ENCODE data around the gene ZBED4.
"Not testable (repeated sequence)": the region's sequence is repeated elsewhere in the genome, so short reads cannot be mapped to it uniquely, and the experiment has no call there.

Gene ZBED4

DNA sequence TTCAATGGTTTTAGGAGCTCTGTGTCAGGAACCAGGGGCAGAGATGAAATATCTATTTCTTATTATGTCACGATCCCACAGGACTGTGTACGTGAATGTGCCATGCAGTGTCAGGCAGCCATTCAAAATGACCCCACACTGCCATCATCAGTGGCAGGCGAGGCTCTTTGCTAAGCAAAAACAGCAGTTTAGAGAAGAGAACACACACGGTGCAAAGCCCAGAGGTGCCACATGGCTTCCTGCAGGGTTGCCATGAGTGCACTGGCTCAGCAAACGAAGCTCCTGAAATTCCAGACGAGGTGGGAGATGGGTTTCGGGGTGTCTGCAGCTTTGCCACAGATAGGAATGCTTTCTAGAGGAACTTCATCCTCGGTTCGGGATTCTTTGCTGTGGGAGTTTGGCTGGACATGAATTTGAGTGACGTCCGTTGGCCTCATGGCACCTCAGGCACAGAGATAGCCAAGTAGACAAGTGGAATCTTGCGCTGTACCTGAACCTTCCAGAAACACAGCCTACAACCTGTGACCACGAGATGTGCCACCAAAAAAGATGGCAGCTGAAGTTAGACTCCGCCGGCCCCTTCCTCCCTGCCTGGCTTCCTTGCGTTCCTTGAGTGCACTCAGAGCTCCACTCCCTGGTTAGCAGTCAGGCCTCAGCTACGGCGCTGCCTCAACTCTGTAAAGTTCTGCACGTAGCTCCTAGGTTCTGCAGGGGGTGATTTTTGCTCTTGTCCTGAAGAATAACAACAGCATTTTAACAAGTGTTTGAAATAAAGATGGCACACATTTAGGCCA, 7.8 kb upstream of the ZBED4 start:
- H3K9me3 ChIP-seq (ENCODE audit: control insufficient read depth in 2 of 2, low read length in 2 of 2): no peaks in the 10 kb centered on the region
- peaks cover 2 to 3% of the 10 kb centered on the region in 2 donors for H3K4me1 ChIP-seq (ENCODE audit: control insufficient read depth in 2 of 2, insufficient read depth in 2 of 2, low read length in 2 of 2)
- peaks cover 10 to 20% of the 10 kb centered on the region in 2 donors for H3K27me3 ChIP-seq (ENCODE audit: control insufficient read depth in 2 of 2, insufficient read depth in 2 of 2, low read length in 2 of 2)

DNA sequence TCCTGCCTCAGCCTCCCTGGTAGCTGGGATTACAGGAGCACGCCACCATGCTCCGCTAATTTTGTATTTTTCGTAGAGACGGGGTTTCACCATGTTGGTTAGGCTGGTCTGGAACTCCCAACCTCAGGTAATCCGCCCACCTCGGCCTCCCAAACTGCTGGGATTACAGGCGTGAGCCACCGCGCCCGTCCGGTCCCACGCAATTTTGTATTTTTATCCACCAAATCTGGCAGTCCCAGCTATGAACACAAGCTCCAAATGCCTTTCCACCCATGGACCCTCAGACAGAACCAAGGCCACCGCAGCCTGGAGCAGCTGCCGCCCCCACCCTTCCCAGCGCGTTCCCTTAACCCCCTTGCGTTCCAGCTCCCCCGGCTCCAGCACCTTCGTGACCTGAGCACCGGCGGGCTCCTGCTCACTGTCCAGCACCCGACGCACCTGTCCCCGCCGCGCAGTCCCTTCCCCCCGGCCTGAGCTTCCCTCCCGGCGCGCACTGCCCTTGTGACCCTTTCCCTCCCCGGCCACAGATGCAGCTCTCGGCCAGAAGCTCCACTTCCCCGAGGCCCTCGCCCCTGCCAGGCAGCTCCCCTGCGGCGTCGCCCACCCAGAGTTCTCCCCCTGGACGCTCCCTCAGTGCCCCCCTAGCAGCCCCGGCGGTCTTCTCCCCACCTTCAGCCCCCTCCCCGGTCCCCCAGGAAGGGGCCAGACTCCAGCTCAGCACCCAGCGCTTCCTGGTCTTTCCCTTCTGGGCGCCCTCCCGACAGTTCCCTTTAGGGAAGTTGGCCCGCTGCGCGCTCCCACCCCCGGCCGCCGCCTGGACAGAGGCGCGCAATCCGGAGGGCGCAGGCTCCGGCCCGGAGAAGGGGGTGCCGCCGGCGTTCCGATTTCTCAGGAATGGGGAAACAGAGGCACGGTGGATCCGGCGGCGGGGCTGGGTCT, 5.6 kb upstream of the ZBED4 start:
- Histone ChIP-seq H3K36me3 (ENCODE audit: control insufficient read depth in 2 of 2, insufficient read depth in 2 of 2, low read length in 2 of 2) (no peaks in the 10 kb centered on the region), H3K4me3 (ENCODE audit: low read length in 2 of 2) (peak overlapping the region; percentile 26 to 38), H3K4me1 (ENCODE audit: control insufficient read depth in 2 of 2, insufficient read depth in 2 of 2, low read length in 2 of 2) (peaks cover 3 to 6% of the 10 kb centered on the region in 2 donors), H3K27me3 (ENCODE audit: control insufficient read depth in 2 of 2, insufficient read depth in 2 of 2, low read length in 2 of 2) (peaks cover 10 to 20% of the 10 kb centered on the region in 2 donors), H3K9me3 (ENCODE audit: control insufficient read depth in 2 of 2, low read length in 2 of 2) (no peaks in the 10 kb centered on the region), H3K27ac (ENCODE audit: low read depth in 2 of 2, low read length in 2 of 2) (no peak overlapping the region), H3K9ac (ENCODE audit: low read depth in 1 of 2, low read length in 2 of 2) (no peak overlapping the region)

More for the DNA sequence above, 7.8 kb upstream of the ZBED4 start:
- Histone ChIP-seq H3K36me3 (ENCODE audit: control insufficient read depth in 2 of 2, insufficient read depth in 2 of 2, low read length in 2 of 2) (no peaks in the 10 kb centered on the region), H3K27ac (ENCODE audit: low read depth in 2 of 2, low read length in 2 of 2) (no peak overlapping the region), H3K9ac (ENCODE audit: low read depth in 1 of 2, low read length in 2 of 2) (no peak overlapping the region), H3K4me3 (ENCODE audit: low read length in 2 of 2) (no peak overlapping the region)

DNA sequence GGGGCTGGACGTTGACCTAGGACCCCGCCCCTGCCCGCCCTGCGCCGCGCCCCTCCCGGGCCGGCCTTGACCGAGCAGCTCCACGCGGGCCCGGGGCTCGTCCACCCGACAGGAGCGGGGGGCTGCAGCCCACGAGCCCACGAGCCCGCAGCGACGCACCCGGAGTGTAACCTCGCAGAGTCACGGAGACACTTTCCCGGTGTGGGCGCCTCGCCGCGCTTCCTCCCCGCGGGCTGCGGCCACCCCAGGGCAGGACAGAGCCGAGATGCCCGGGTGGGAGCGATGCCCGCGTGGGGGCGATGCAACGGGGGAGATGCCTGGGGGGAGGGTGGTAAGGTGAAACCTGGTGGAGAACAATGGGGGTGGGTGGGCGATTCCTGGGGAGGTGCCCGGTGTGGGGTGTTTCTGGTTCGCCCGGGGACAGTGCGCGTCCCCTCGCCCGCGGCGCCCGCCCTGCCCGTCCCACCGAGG, 4.9 kb upstream of the ZBED4 start:
- peak overlapping the region; percentile 26 to 38 for H3K4me3 ChIP-seq (ENCODE audit: low read length in 2 of 2)
- H3K36me3 ChIP-seq (ENCODE audit: control insufficient read depth in 2 of 2, insufficient read depth in 2 of 2, low read length in 2 of 2): no peaks in the 10 kb centered on the region
- H3K9ac ChIP-seq (ENCODE audit: low read depth in 1 of 2, low read length in 2 of 2): no peak overlapping the region
- H3K4me1 ChIP-seq (ENCODE audit: control insufficient read depth in 2 of 2, insufficient read depth in 2 of 2, low read length in 2 of 2): peaks cover 3 to 6% of the 10 kb centered on the region in 2 donors
- H3K9me3 ChIP-seq (ENCODE audit: control insufficient read depth in 2 of 2, low read length in 2 of 2): no peaks in the 10 kb centered on the region
- H3K27ac ChIP-seq (ENCODE audit: low read depth in 2 of 2, low read length in 2 of 2): no peak overlapping the region
- H3K27me3 ChIP-seq (ENCODE audit: control insufficient read depth in 2 of 2, insufficient read depth in 2 of 2, low read length in 2 of 2): peaks cover 10 to 20% of the 10 kb centered on the region in 2 donors

DNA sequence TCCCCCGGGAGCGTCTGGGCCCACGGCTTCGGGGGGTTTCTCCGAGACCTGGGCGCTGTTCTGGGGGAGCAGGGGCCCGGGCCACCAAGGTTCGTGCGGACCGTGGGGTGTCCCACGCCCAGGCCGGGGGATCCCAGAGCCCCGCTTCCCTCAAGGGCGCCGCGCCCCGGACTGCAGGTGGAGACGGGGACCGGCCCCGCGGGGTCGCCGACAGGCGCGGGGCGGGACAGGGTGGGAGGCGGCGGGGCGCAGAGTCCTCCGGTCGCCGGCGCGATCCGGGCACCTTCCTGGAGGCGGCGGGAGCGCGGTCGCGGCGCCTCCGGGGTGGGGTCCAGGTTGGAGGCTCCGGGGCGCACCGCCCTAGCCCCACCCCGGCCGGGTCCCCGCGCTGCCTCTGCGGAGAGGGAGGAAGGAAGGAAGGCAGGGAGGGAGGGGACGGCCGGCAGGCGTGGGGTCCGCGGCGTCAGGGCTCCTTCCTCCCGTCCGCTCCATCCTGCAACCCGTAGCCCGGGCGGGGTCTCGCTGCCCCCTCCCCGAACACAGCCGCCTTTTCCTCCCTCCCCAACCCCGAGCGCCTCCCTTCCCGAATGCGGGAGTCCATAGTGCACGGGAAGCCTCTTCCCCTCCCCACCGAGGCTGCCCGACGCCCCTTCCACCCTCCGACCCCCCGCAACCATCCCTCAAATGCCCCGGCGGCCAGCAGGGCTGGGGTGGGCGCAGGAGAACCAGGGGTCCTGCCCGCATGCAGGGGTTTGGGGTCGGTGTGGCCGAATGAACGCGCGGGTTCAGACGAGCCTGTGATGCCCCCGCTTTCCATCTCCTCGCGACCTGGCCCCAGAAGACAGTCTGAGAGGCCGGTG, 4.3 kb upstream of the ZBED4 start:
- H3K4me3 ChIP-seq (ENCODE audit: low read length in 2 of 2): peak overlapping the region; percentile 20 to 30
- no peaks in the 10 kb centered on the region for H3K9me3 ChIP-seq (ENCODE audit: control insufficient read depth in 2 of 2, low read length in 2 of 2)
- no peak overlapping the region for H3K9ac ChIP-seq (ENCODE audit: low read depth in 1 of 2, low read length in 2 of 2)
- H3K4me1 ChIP-seq (ENCODE audit: control insufficient read depth in 2 of 2, insufficient read depth in 2 of 2, low read length in 2 of 2): peaks cover 4 to 6% of the 10 kb centered on the region in 2 donors
- no peaks in the 10 kb centered on the region for H3K36me3 ChIP-seq (ENCODE audit: control insufficient read depth in 2 of 2, insufficient read depth in 2 of 2, low read length in 2 of 2)
- peaks cover 10 to 20% of the 10 kb centered on the region in 2 donors for H3K27me3 ChIP-seq (ENCODE audit: control insufficient read depth in 2 of 2, insufficient read depth in 2 of 2, low read length in 2 of 2)
- H3K27ac ChIP-seq (ENCODE audit: low read depth in 2 of 2, low read length in 2 of 2): no peak overlapping the region

DNA sequence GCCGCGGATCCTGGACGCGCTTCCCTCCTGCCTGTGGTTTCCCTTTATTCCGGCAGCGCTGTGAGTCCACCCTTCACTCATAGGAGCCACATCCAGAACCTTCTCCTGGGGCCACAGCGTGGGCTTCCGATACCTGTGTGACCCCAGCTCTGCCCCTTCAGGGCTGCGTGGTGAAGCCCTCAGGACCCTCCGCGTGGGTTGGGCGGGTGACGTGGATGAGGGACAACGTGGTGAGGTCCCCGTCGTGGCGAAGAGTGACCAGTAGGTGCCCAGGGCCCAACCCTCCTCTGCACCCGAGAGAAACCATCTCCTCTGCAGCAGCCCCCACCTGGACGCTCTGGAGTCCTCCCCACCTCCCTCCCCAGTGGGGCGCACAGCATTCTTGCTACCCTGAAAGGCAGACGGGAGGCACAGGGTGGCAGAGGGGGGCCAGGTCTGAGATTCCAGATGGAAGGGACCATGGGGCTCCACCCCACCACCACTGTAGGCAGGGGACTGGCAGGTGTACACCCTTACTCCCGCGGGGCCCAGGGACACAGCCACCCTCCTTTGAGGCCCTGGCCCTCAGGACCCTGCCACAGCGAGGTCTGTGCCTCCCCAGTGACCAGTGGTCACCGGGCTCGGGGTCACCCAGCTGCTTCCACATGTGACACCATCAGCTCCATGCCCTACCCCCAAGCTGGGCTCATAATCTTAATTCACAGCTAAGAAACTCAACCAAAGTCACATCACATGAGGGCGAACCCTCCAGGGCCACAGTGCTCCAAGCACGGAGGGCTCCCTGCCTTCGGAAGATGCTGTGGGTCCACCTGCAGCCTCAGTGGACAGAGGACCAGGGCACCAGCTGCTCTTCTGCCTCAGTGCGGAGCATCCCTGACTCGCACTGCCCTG, 3.4 kb upstream of the ZBED4 start:
- Histone ChIP-seq H3K27ac (ENCODE audit: low read depth in 2 of 2, low read length in 2 of 2) (no peak overlapping the region), H3K4me1 (ENCODE audit: control insufficient read depth in 2 of 2, insufficient read depth in 2 of 2, low read length in 2 of 2) (peaks cover 9 to 14% of the 10 kb centered on the region in 2 donors), H3K36me3 (ENCODE audit: control insufficient read depth in 2 of 2, insufficient read depth in 2 of 2, low read length in 2 of 2) (no peaks in the 10 kb centered on the region), H3K9ac (ENCODE audit: low read depth in 1 of 2, low read length in 2 of 2) (no peak overlapping the region), H3K27me3 (ENCODE audit: control insufficient read depth in 2 of 2, insufficient read depth in 2 of 2, low read length in 2 of 2) (peaks cover 10 to 20% of the 10 kb centered on the region in 2 donors), H3K9me3 (ENCODE audit: control insufficient read depth in 2 of 2, low read length in 2 of 2) (no peaks in the 10 kb centered on the region), H3K4me3 (ENCODE audit: low read length in 2 of 2) (no peak overlapping the region)

DNA sequence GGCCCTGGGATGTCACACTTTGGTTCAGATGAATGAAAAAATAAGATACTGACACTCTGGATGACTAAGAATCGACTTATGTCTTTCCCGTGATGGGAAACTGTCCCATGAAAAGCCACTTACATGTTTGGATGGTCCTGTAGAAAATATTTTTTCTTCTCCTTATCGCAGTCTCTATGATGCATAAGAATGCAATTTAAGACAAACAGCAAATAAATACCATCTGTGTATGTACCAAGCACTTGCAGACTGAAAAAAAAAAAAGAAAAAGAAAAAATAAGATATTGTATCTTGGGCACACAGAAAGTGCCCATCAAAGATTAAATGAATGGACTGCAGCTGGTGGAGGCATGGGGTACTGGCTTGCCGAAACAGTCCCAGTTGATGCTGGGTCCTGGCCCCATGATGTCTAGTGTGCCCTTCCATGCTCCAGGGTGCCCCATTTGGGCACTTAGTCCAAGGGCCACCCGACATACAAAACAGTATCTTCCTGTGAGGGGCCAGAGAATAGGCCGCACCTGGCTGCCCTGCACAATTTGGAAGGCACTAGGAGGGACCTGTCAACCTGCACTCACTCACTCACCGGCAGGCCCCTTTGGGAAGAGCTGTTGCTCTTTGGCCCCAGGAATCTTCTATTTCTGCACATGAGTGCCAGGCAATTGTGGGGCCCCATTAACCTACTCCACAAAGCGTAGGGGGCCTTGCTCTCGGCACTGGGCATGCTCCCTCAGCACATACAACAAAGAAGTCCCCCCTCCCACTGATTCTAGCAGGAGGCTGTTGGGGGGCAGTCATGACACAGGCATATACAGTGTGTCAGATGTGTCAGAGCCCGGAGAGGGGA, 2.5 kb upstream of the ZBED4 start:
- Histone ChIP-seq H3K27ac (ENCODE audit: low read depth in 2 of 2, low read length in 2 of 2) (no peak overlapping the region), H3K4me3 (ENCODE audit: low read length in 2 of 2) (no peak overlapping the region), H3K9ac (ENCODE audit: low read depth in 1 of 2, low read length in 2 of 2) (no peak overlapping the region), H3K4me1 (ENCODE audit: control insufficient read depth in 2 of 2, insufficient read depth in 2 of 2, low read length in 2 of 2) (peaks cover 18 to 22% of the 10 kb centered on the region in 2 donors), H3K9me3 (ENCODE audit: control insufficient read depth in 2 of 2, low read length in 2 of 2) (no peaks in the 10 kb centered on the region), H3K27me3 (ENCODE audit: control insufficient read depth in 2 of 2, insufficient read depth in 2 of 2, low read length in 2 of 2) (peaks cover 7 to 20% of the 10 kb centered on the region in 2 donors), H3K36me3 (ENCODE audit: control insufficient read depth in 2 of 2, insufficient read depth in 2 of 2, low read length in 2 of 2) (no peaks in the 10 kb centered on the region)

DNA sequence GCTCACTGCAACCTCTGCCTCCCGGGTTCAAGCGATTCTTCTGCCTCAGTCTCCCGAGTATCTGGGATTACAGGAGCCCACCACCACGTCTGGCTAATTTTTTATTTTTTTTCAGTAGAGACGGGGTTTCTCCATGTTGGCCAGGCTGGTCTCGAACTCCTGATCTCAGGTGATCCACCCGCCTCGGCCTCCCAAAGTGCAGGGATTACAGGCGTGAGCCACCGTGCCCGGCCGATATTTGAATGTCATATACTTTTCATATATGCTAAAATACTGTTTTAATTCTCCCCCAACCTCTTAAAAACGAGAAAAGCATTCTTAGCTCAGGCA, 1.1 kb upstream of the ZBED4 start:
- H3K36me3 ChIP-seq (ENCODE audit: control insufficient read depth in 2 of 2, insufficient read depth in 2 of 2, low read length in 2 of 2); H3K9me3 ChIP-seq (ENCODE audit: control insufficient read depth in 2 of 2, low read length in 2 of 2): not testable (repeated sequence)
- Histone ChIP-seq H3K27me3 (ENCODE audit: control insufficient read depth in 2 of 2, insufficient read depth in 2 of 2, low read length in 2 of 2) (peaks cover 7 to 20% of the 10 kb centered on the region in 2 donors), H3K4me1 (ENCODE audit: control insufficient read depth in 2 of 2, insufficient read depth in 2 of 2, low read length in 2 of 2) (peaks cover 21 to 24% of the 10 kb centered on the region in 2 donors), H3K27ac (ENCODE audit: low read depth in 2 of 2, low read length in 2 of 2) (peak overlapping the region; percentile 96 to 98), H3K4me3 (ENCODE audit: low read length in 2 of 2) (peak overlapping the region; percentile 78 to 80), H3K9ac (ENCODE audit: low read depth in 1 of 2, low read length in 2 of 2) (peak overlapping the region; percentile 92 to 94)

DNA sequence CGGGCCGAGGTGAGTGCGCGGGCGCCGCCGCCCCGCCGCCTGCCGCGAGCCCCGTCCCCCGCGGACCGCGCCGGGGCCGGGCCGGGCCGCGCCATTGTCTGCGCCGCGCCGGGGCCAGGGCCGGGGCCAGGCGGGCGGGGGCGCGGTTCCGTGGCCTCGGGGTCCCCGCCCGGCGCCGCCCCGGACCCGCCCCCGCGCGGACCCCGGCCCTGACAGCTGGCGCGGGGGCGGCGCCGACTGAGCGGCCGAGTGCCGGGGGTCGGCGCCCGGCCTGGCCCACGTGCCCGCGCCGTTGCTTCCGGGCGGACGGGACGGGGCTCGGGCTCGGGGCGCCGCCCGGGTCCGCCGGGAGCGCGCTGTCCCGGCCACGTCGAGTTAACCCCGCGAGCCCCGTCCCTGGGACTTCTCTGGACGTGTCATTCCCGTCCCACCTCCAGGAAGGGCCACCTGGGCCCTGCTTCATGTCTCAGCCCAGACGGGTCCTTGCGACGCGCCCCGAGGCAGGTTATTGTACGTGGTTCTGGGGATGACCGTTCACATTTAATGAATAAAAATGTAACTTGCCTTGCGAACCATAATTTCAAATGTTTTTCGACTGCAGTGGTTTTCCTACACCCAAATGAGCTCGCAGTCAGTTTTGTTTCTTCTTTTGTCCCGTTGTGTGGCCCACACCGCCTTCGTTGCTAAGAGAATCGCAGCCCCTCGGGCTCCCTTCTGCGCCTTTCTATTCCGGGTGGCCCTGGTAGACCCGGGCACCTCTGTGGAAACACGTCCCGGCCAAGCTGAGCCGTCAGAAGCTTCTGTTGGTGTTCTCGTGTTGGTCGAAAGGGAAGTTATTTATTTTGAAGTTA, 562 bp downstream of the ZBED4 start:
- H3K9me3 ChIP-seq (ENCODE audit: control insufficient read depth in 2 of 2, low read length in 2 of 2): no peaks in the 10 kb centered on the region
- peaks cover 18 to 22% of the 10 kb centered on the region in 2 donors for H3K4me1 ChIP-seq (ENCODE audit: control insufficient read depth in 2 of 2, insufficient read depth in 2 of 2, low read length in 2 of 2)
- H3K4me3 ChIP-seq (ENCODE audit: low read length in 2 of 2): peak overlapping the region; percentile 84 to 88
- H3K27ac ChIP-seq (ENCODE audit: low read depth in 2 of 2, low read length in 2 of 2): peak overlapping the region; percentile 66 to 82
- no peaks in the 10 kb centered on the region for H3K36me3 ChIP-seq (ENCODE audit: control insufficient read depth in 2 of 2, insufficient read depth in 2 of 2, low read length in 2 of 2)
- H3K27me3 ChIP-seq (ENCODE audit: control insufficient read depth in 2 of 2, insufficient read depth in 2 of 2, low read length in 2 of 2): peaks cover 7 to 12% of the 10 kb centered on the region in 2 donors
- H3K9ac ChIP-seq (ENCODE audit: low read depth in 1 of 2, low read length in 2 of 2): peak overlapping the region; percentile 84 to 86
